ENCODE measurements around the gene DYNC2I2.

GRCh38 chr9:128611600-128612394 lies 44.9 kb downstream of the DYNC2I2 start:
- TF ChIP-seq, protein P1, sequence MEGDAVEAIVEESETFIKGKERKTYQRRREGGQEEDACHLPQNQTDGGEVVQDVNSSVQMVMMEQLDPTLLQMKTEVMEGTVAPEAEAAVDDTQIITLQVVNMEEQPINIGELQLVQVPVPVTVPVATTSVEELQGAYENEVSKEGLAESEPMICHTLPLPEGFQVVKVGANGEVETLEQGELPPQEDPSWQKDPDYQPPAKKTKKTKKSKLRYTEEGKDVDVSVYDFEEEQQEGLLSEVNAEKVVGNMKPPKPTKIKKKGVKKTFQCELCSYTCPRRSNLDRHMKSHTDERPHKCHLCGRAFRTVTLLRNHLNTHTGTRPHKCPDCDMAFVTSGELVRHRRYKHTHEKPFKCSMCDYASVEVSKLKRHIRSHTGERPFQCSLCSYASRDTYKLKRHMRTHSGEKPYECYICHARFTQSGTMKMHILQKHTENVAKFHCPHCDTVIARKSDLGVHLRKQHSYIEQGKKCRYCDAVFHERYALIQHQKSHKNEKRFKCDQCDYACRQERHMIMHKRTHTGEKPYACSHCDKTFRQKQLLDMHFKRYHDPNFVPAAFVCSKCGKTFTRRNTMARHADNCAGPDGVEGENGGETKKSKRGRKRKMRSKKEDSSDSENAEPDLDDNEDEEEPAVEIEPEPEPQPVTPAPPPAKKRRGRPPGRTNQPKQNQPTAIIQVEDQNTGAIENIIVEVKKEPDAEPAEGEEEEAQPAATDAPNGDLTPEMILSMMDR (IDR thresholded peaks at IDR 0.05; ENCODE audit: low read depth, low read length, missing input control): no peak
- no peak for TF ChIP-seq RAD21 (IDR thresholded peaks at IDR 0.05)
- no peak for TF ChIP-seq FOXA1 (IDR thresholded peaks at IDR 0.05)
